ENCODE measurements around the gene BANF2.

The BANF2 gene

GRCh38 chr20:17664025-17664633 is 35.6 kb upstream of the BANF2 start:
- no peak for DNase-seq

DNA sequence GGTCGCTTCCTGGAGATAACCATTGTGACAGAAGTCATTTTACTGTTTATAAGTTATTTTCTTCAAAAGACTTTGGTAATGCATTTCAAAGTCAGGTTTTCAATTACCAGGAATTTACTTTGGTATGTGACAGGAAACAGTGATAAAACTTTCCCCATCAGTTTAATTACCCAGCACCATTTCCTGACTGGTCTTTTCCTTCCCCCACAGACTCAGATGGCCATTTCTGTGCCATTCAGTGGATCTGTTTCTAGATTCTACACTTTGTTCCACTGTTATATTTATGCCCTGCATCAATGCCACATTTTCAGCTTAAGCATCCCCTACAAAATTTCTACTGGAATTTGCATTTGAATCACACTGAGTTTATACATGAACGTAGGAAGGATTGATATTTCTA is 34.0 kb upstream of the BANF2 start:
- no peak for DNase-seq

DNA sequence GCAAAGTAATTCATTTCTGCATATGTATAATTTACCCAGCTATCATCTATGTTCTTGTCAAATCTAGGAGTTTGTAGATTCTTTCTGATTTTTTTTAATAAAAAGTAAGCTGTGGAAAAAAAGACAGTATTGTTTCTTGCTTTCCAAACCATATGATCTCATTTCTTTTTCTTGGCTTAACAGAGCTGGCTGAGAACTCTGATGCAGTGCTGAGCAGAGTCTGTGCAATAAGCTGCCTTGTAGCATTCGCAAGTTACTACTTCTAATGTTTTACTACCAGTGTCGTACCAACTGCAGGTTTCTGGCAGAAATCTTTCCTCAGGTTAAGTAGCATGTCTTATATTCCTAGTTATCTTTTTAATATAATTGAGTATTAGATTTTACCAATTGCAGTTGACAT is 33.3 kb upstream of the BANF2 start:
- no peak for DNase-seq

GRCh38 chr20:17667445-17667844 is 32.3 kb upstream of the BANF2 start:
- no peak for DNase-seq

GRCh38 chr20:17668432-17668831 is 31.3 kb upstream of the BANF2 start:
- DNase-seq, result no peak

GRCh38 chr20:17669306-17669931 is 30.3 kb upstream of the BANF2 start:
- DNase-seq, result no peak

DNA sequence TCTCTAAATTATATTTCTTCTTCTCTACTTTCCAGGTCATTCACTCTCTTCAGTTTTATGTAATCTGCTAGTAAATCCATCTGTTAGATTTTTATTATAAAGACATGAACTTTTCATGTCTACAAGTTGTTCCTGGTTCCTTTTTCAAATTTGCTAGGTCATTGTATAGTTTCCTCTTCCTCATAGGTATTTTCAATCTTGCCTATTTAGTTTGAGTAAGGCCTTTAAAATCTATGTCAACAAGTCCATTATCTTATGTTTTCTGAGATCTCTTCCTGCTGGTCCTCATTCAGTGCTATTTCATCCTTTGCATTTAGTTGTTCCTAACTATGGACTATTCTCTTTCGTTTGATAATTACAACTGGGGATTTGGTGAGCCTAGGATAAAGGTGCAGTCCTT is 28.8 kb upstream of the BANF2 start:
- DNase-seq, result peak in 2 of 3 donors; percentile 23 to 35

- DNase-seq, result no peak
Measured at GRCh38 chr20:17671565-17671964, 28.2 kb upstream of the BANF2 start.

DNA sequence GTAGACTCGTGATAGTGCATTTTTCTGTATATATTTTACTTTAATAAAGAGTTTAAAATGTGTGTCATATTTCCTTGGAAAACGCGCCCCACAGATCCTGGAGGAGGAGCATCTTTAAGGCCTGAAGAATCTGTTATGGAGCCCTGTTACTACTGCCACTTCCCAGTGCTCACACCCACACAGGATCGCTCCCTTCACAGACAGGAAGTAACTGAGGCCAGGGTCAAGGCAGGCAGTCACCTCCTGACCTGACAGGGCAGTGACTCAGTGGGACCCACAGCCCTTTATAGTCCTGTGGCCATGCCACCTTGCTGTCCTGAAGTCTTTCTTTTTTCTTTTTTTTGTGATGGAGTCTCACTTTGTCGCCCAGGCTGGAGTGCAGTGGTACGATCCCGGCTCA is 26.7 kb upstream of the BANF2 start:
- peak; percentile 46 to 60 (median 47) for DNase-seq

DNA sequence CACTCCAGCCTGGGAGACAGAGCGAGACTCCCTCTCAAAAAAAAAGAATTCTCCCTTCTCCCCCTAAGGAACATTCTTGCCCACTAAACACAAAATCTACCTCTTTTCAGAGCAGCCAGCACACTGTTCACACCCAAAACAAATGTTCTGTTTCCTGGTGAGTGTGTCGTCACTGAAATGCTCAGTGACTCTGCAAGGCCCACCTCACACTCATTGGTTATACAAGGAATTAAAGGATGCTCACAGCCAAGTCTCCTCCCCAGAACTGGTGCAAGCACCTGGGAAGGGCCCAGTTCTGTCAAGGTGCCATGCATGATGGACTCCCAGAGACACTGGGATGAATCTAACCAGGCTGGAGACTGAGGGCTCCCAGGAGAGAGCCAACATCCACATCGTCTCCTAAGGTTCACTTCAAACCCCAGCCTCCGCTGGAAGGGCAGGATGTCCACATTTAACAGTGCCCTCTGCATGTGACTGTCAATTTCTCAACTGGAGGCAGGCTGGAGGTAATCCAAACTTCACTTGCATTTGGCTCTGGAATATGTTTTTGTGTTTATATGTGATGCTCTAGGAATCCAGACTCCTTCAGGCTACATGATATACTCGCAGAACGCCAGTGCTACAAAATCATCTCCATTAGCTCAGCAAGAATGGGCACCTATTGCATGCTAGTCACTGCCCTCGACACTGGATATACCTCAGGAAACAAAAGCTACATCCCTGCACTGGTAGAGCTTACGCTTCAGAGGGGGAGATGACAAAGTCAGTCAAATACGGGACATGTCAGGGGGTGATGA is 24.8 kb upstream of the BANF2 start:
- no peak for DNase-seq

DNA sequence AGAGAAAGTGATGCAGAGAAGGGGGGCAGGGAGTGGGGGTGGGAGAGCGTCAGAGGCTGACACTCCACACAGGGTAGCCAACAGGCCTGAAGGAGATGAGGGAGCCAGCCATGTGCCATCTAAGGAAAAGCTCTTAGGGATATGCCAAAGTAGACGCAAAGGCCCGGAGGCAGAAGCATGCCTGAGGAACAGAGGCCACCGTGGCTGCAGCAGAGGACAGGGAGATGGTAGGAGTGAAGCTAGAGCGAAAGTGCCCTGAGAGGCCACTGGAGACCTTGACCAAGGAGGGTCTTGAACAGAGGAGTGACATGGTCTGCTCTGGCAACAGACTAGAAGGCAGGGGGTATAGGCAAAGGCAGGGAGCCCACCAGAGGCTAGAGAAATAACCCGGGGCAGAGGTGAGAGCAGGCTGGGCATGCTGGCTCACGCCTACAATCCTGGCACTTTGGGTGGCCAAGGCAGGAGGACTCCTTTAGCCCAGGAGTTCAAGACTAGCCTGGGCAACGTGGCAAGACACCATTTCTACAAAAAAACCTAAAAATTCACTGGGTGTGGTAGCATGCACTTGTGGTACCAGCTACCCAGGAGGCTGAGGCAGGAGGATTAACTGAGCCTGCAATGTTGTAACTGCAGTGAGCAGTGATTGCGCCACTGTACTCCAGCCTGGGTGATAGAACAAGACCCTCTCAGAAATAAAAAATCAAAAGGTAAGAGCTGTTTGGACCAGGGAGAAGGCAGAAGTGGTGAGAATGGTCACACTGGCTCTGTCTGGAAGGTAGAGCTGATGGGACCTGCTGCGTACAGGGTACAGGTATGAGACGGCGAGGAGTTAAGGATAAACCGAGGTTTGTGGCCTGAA is 24.0 kb upstream of the BANF2 start:
- no peak for DNase-seq

GRCh38 chr20:17676378-17676759 is 23.4 kb upstream of the BANF2 start:
- no peak for DNase-seq

- DNase-seq, result no peak
Measured at GRCh38 chr20:17676942-17677341, 22.8 kb upstream of the BANF2 start.

- no peak for DNase-seq
Measured at GRCh38 chr20:17678295-17678694, 21.5 kb upstream of the BANF2 start.

DNA sequence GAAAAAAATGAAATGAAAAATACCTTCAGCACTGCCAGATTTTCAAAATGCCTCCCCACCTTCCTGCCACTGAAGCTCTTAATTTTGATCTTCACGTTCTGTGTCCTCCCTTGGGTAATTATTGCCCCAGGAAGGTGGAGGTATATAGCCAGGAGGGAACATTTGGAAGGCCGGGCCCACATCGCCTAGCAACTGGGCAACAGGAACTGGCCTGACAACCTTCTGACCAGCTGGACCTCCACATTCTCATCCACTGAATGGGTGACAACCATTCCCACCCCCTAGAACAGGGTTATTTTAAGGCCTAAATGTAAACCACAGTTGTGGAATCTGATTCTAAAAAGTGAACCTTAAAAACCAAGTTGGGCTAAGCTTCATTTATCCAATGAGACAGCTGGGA is 20.9 kb upstream of the BANF2 start:
- no peak for DNase-seq

- DNase-seq, result peak; percentile 86 to 91 (median 89)
Measured at GRCh38 chr20:17679941-17680835, 19.6 kb upstream of the BANF2 start.

DNA sequence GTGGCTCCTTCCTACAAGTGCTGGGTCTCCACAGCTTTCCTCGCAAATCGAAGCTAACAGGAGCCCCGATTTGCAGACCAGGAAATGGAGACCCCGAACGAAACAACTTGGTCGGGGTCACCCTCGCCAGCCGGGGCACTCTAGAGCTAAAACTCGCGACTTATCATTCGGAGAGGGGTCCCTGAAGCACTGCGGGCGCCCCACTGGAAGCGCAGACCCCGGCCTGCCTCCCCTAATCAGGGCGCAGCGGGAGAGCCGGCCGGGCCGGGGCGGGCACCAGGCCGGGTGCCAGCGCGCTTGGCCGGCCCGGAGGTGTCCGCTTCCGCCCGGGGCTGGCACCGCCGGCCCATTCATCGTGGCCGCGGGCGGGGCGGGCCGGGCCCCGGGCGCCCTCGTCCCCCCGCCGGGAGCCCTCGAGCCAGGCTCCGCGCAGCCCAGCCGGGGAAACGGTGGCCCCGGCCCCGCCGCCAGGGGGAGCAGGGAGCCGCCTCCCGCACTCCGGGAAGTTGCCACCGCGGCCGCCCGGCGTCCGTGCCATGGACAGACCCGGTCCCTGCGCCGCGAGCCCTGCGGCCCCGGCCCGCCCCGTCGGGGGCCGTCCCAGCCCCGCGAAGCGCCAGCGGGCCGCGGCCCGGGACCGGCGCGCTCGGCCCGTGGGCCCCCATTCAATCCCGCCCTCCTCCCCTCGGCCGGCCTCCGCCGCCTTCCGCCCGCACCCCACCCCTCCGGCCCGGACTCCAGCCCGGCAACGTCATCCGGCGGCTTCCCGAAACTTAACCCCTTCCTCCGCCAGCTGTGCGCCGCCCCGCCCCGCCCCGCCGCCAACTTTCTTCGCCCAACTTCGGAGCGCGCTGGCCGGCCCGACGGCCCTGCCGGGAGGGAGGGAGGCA is 18.7 kb upstream of the BANF2 start:
- DNase-seq, result peak; percentile 85 to 96 (median 92)

DNA sequence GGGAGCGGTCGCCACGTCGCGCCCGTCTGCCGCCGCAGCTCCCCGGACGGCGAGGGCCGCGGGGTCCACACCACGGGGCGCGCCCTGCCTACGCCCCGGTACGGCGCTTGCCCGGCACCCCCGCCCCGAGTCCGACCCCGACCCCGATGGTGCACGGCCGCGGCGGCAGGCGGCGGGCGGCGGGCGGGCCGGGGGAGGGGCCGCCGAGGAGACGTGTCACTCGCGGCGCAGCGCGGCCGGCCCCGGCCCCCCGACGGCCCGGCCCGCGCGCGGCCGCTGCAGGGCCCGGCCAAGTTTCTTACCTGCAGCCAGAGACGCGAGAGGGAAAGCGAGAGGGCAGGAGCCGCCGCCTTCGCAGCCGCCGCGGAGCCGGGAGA is 18.1 kb upstream of the BANF2 start:
- peak in 1 of 3 donors; percentile 65 for DNase-seq

DNA sequence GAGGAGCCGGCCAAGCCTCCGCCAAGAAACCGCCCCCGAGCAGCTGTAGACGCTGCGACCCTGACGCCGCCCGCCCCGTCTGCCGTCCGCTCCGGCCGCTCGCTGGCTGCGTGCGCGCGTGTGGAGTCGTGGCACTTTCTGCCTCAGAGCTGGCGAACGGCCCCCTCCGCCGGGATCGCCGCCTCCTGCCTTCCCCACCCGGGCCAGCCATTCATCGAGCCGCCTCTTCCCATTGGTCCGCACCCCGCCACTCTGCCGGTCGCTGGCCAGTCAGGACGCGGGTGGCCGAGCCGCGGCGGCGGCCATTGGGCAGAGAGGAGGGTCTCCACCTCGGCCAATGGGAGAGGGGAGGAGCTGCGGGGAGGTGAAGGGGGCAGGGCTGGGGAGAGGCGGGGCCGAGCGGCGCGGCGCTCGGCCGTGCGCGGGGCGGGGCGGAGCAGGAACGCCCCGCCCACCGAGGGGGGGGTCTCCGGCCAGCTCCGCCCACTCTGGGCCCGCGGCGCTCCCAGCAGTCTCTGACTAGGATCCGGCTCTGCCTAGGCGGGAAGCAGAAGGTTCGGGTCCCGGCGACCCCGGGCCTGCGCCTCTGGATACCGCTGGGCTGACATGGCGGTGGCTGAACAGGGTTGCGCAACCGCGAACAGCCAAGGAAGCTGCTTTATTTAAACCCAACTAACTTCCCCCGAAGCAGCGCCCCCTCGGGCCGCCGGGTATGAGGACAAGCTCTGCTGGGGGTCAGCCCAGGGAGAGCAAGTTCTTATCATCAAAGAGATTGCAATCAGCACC is 17.5 kb upstream of the BANF2 start, which contains the start of gene RRBP1:
Gene RRBP1 (minus strand): TSS at position 140 of the 786 bp plus-strand sequence. CDS start 21,735 bp downstream, outside the sequence.
- DNase-seq, result peak; percentile 98 to 99 (median 99)

- no peak for DNase-seq
Measured at GRCh38 chr20:17682889-17683198, 16.9 kb upstream of the BANF2 start.
